K562 (cell line): ENCODE results near the gene NOTCH3. TPM values are rescaled to one million over a fixed set of nuclear protein-coding genes. Genes with fewer than 3 reads are reported as not detected.

Experiments used
- CCNT2 ChIP-seq: IDR thresholded peaks from 2 replicates; pipeline ENCODE4 v1.6.1; 2011; ENCODE audit warnings: borderline replicate concordance, low read depth, mild to moderate bottlenecking, moderate library complexity, mixed read lengths, low read length; ENCODE audit not compliant: insufficient read length; ENCODE audit errors: extremely low read depth
- DACH1 ChIP-seq: fragments of 450-650 bp; IDR thresholded peaks from 2 replicates; pipeline ENCODE4 v1.6.1; 2018; ENCODE audit not compliant: partially characterized antibody
- DMBX1 ChIP-seq: fragments of 250-450 bp; sonication (Bioruptor Pico); IDR thresholded peaks from 2 replicates; pipeline ENCODE4 v1.8.0; 2022; ENCODE audit warnings: inconsistent platforms, mild to moderate bottlenecking, moderate library complexity, borderline replicate concordance
- FIP1L1 ChIP-seq: fragments of 200-400 bp; formaldehyde crosslinking; IDR thresholded peaks from 2 replicates; pipeline ENCODE4 v1.6.1; 2018; ENCODE audit warnings: mild to moderate bottlenecking, low read depth, low read length; ENCODE audit not compliant: poor library complexity, severe bottlenecking
- GTF2B ChIP-seq: IDR thresholded peaks from 2 replicates; pipeline ENCODE4 v1.6.1; 2011; ENCODE audit not compliant: insufficient read length; ENCODE audit errors: extremely low read depth
- MGA ChIP-seq: fragments of 450-650 bp; IDR thresholded peaks from 2 replicates; pipeline ENCODE4 v1.6.1; 2016; ENCODE audit warnings: mild to moderate bottlenecking, moderate library complexity
- NKRF ChIP-seq: fragments of 450-650 bp; IDR thresholded peaks from 2 replicates; pipeline ENCODE4 v1.6.1; 2016; ENCODE audit warnings: borderline replicate concordance
- OTX1 ChIP-seq: fragments of 450-650 bp; formaldehyde crosslinking; IDR thresholded peaks from 2 replicates; pipeline ENCODE4 v1.4.0; 2022; ENCODE audit warnings: mild to moderate bottlenecking
- POLR2H ChIP-seq: IDR thresholded peaks from 2 replicates; pipeline ENCODE4 v1.6.1; 2016; ENCODE audit warnings: missing genetic modification characterization, low read depth, mild to moderate bottlenecking, control low read depth, missing compliant biosample characterization, moderate library complexity
- USF2 ChIP-seq: sonication (generic); formaldehyde crosslinking; IDR thresholded peaks from 2 replicates; pipeline ENCODE4 v1.5.0; 2020; ENCODE audit warnings: missing genetic modification reagents
- ZFP36 ChIP-seq: fragments of 150-350 bp; IDR thresholded peaks from 2 replicates; pipeline ENCODE4 v1.6.1; 2018; ENCODE audit warnings: low read length, low read depth; ENCODE audit not compliant: partially characterized antibody
- ZNF561 ChIP-seq: fragments of 450-650 bp; formaldehyde crosslinking; conservative IDR thresholded peaks from 2 replicates; pipeline ENCODE4 v1.4.0; 2020; ENCODE audit warnings: mild to moderate bottlenecking, moderate library complexity
- polyA plus RNA-seq, 8 experiments: library from polyadenylated mRNA; depleted of rRNA in 4 of 8; stranded (reverse) in 5 of 8; unstranded in 3 of 8; fragments of >200 nt; fragmentation: Nextera tagmentation in 2 of 8; fragmentation: Illumina TruSeq in 1 of 8; extraction: Ambion mirVana in 2 of 8; extraction: Trizol in 1 of 8; gene quantifications; 2 replicates each; pipeline versions ENCODE4 v1.2.1 to v1.2.3, GENCODE V29; 2011 to 2014; ENCODE audit warnings: inconsistent platforms in 1 of 8, missing spikeins in 1 of 8
- total RNA-seq, 7 experiments: library from RNA; depleted of rRNA in 6 of 7; stranded (reverse); fragments of >200 nt in 6 of 7; fragmentation: Illumina TruSeq in 2 of 7; extraction: Trizol in 2 of 7; gene quantifications; 2 replicates each; pipeline versions ENCODE4 v1.2.1 to v1.2.3, GENCODE V29; 2011 to 2021; ENCODE audit warnings: low replicate concordance in 1 of 7

Gene NOTCH3
- total and polyA plus RNA-seq, 9 of the 15 experiments (the other 6 are each of a cell fraction or from before 2014, with no cell fraction given): under 0.01 to 1.2 (median 0.16) TPM

DNA sequence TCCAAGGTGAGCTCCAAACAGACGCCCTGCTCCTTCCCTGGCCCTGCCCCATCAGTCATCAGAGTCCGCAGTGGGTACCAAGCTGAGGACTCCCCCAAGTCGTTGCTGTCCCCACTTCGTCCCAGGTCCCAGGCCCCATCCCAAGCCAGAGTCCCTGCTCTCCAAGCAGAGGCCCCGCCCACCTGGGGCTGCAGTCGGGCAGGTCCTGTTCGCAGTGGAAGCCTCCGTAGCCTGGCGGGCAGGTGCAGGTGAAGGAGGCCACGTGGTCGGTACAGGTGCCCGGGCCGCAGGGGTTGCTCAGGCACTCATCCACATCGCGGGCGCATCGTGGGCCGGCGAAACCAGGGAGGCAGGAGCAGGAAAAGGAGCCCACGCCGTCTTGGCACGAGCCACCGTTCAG lies 19.4 kb downstream of the NOTCH3 start (continued):
- TF ChIP-seq NKRF: no peak
- no peak for TF ChIP-seq DMBX1 (CRISPR knock-in tag)
- TF ChIP-seq OTX1: no peak
- no peak for TF ChIP-seq FIP1L1
- TF ChIP-seq GTF2B: no peak
- no peak for TF ChIP-seq ZNF561
- 0 out of 2 replicates have a peak, but pooled peaks have one; percentile 36 for TF ChIP-seq USF2 (CRISPR knock-in tag)
- TF ChIP-seq ZFP36: no peak
- TF ChIP-seq POLR2H (tag): no peak
- TF ChIP-seq MGA: no peak
- peak; percentile 7 for TF ChIP-seq CCNT2
- TF ChIP-seq DACH1: no peak
